Brain microvascular endothelial cell (primary cell): ENCODE results near the gene SPINK9.

Experiments used
- DNase-seq: peaks from one replicate; pipeline ENCODE4 v3.0.0-alpha.2; 2020
- H3K27ac ChIP-seq: fragments of 250-450 bp; sonication (Bioruptor Pico); 2 replicates; pipeline ENCODE4 v1.5.1; 2020; ENCODE audit warnings: mild to moderate bottlenecking, moderate library complexity
- H3K27me3 ChIP-seq: fragments of 250-450 bp; sonication (Bioruptor Pico); replicated peaks from 2 replicates; pipeline ENCODE4 v1.5.1; 2020; ENCODE audit warnings: mild to moderate bottlenecking
- H3K36me3 ChIP-seq: fragments of 250-450 bp; sonication (Bioruptor Pico); replicated peaks from 2 replicates; pipeline ENCODE4 v1.5.1; 2020; ENCODE audit warnings: mild to moderate bottlenecking
- H3K4me3 ChIP-seq: 2 replicates; pipeline ENCODE4 v1.5.1; 2011; ENCODE audit warnings: low read depth, mild to moderate bottlenecking, control low read depth, low read length, moderate library complexity
- CTCF ChIP-seq: IDR thresholded peaks from 2 replicates; pipeline ENCODE4 v1.5.1; 2011; ENCODE audit warnings: low read depth, mild to moderate bottlenecking, moderate library complexity, low read length, control low read depth, inconsistent platforms; ENCODE audit errors: missing control alignments
- in situ Hi-C: cut with HindIII; loops from 2 replicates; pipeline ENCODE4 v1.10.0; 2017; ENCODE audit warnings: low sequenced_read_pairs, low pct_ligation_motif_present

The SPINK9 gene

GRCh38 chr5:148387325-148387724, 52.0 kb downstream of the SPINK9 start:
- Histone ChIP-seq H3K36me3 (no peaks in the 10 kb centered on the region), H3K27ac (no peak overlapping the region), H3K4me3 (no peak overlapping the region), H3K27me3 (no peaks in the 10 kb centered on the region)
- in situ Hi-C loops, result no loop called here
- TF ChIP-seq CTCF, result no peak
- DNase-seq, result peak; percentile 53

- Histone ChIP-seq H3K27ac (no peak overlapping the region), H3K36me3 (no peaks in the 10 kb centered on the region), H3K4me3 (no peak overlapping the region), H3K27me3 (no peaks in the 10 kb centered on the region)
- no peak for DNase-seq
- no peak for TF ChIP-seq CTCF
- in situ Hi-C loops, result no loop called here
Observed at GRCh38 chr5:148388696-148389095, 53.3 kb downstream of the SPINK9 start.
